ENCODE results near the gene SMKR1. TPM values are rescaled to one million over a fixed set of nuclear protein-coding genes. Genes with fewer than 3 reads are reported as not detected.

SMKR1 gene
- total RNA-seq, 1 donor from 2014 or later, result 1.5 TPM

DNA sequence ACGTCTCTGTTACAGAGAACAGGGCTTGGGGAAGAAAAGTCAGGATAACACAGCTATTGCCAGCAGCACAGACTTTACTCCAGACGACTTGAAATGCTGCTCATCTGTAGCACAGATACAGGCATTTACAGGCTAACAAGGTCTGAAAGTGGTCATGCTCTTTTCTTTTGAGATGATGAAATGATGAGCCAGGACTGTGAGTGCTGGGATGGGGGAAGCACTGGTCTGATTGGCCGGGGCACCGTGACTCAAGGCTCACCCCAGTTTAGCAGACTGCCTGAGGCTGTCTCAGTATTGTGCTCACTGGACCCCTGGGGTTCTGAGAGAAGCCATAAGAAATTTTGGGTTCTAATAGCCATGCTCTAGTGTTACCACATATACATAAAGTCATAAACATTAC, 12.4 kb downstream of the SMKR1 start:
- no peaks in the 10 kb centered on the region for H3K9me3 Mint-ChIP-seq
- peaks cover 13% of the 10 kb centered on the region for H3K27me3 Mint-ChIP-seq
- no peaks in the 10 kb centered on the region for H3K36me3 Mint-ChIP-seq
- H3K4me3 Mint-ChIP-seq, result no peak overlapping the region
- no peak overlapping the region for H3K27ac Mint-ChIP-seq
- no peaks in the 10 kb centered on the region for H3K4me1 Mint-ChIP-seq (ENCODE audit: unreplicated experiment)
- TF ChIP-seq, protein P1, sequence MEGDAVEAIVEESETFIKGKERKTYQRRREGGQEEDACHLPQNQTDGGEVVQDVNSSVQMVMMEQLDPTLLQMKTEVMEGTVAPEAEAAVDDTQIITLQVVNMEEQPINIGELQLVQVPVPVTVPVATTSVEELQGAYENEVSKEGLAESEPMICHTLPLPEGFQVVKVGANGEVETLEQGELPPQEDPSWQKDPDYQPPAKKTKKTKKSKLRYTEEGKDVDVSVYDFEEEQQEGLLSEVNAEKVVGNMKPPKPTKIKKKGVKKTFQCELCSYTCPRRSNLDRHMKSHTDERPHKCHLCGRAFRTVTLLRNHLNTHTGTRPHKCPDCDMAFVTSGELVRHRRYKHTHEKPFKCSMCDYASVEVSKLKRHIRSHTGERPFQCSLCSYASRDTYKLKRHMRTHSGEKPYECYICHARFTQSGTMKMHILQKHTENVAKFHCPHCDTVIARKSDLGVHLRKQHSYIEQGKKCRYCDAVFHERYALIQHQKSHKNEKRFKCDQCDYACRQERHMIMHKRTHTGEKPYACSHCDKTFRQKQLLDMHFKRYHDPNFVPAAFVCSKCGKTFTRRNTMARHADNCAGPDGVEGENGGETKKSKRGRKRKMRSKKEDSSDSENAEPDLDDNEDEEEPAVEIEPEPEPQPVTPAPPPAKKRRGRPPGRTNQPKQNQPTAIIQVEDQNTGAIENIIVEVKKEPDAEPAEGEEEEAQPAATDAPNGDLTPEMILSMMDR (conservative IDR thresholded peaks at IDR 0.05), result no peak
- DNase-seq (ENCODE audit: extremely low spot score, unreplicated experiment), result no peak

DNA sequence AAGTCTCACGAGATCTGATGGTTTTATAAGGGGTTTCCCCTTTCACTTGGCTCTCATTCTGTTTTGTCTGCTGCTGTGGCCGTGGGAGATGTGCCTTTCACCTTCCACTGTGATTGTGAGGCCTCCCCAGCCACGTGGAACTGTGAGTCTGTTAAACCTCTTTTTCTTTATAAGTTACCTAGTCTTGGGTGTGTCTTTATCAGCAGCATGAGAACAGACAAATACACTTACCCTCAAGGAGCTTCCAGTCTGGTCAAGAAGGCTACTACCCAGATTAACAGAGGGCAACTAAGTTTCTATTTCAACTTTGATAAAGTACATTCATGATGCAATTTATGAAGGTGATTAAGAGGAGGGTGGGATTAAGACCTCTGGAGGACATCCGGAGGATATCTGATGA, 13.1 kb downstream of the SMKR1 start:
- H3K9me3 Mint-ChIP-seq, result no peaks in the 10 kb centered on the region
- TF ChIP-seq, protein P1 (conservative IDR thresholded peaks at IDR 0.05), result no peak
- no peak for DNase-seq (ENCODE audit: extremely low spot score, unreplicated experiment)

DNA sequence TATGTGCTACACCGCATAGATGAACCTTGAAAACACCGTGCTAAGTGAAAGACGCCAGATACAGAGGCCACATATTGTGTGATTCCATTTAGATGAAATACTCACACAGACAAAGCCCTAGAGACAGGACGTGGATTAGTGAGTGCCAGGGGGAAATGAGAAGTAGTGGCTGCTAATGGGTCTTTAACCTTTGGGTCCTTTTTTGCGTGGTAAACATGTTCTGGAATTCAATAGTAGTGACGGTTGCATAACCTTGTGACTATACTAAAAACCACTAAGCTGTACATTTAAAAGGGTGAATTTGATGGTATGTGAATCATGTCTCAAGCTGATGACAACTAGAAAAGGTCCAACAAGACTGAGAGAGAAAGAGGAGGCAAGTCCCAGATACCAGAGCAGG, 15.6 kb downstream of the SMKR1 start:
- no peaks in the 10 kb centered on the region for H3K4me1 Mint-ChIP-seq (ENCODE audit: unreplicated experiment)
- peaks cover 18% of the 10 kb centered on the region for H3K27me3 Mint-ChIP-seq
- no peaks in the 10 kb centered on the region for H3K9me3 Mint-ChIP-seq

More for the DNA sequence above, 13.1 kb downstream of the SMKR1 start:
- Mint-ChIP-seq H3K27me3 (peaks cover 8% of the 10 kb centered on the region), H3K4me1 (ENCODE audit: unreplicated experiment) (no peaks in the 10 kb centered on the region), H3K27ac (no peak overlapping the region), H3K4me3 (no peak overlapping the region), H3K36me3 (no peaks in the 10 kb centered on the region)

DNA sequence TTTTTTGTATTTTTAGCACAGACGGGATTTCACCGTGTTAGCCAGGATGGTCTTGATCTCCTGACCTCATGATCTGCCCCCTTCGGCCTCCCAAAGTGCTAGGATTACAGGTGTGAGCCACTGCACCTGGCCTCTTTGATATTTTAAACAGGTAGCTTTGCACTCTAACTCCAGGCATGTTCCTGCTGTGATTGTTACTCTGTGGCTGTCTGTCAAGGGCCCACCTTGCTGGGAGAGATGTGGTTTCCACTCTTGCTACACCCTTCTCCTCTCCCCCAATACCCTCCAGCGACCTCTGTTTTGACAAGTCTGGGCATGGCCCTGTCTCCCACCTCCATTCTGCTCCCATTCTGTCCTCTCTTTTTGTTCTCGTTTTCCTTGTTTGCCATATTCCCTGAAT, 17.1 kb downstream of the SMKR1 start:
- DNase-seq (ENCODE audit: extremely low spot score, unreplicated experiment), result no peak
- TF ChIP-seq, protein P1 (conservative IDR thresholded peaks at IDR 0.05), result no peak
- no peaks in the 10 kb centered on the region for H3K9me3 Mint-ChIP-seq
- peaks cover 18% of the 10 kb centered on the region for H3K27me3 Mint-ChIP-seq
- H3K27ac Mint-ChIP-seq, result no peak overlapping the region
- H3K4me1 Mint-ChIP-seq (ENCODE audit: unreplicated experiment), result no peaks in the 10 kb centered on the region
- H3K4me3 Mint-ChIP-seq, result no peak overlapping the region
- H3K36me3 Mint-ChIP-seq, result no peaks in the 10 kb centered on the region

More for the DNA sequence above, 15.6 kb downstream of the SMKR1 start:
- TF ChIP-seq, protein P1 (conservative IDR thresholded peaks at IDR 0.05), result no peak
- Mint-ChIP-seq H3K4me3 (no peak overlapping the region), H3K36me3 (no peaks in the 10 kb centered on the region), H3K27ac (no peak overlapping the region)
- DNase-seq (ENCODE audit: extremely low spot score, unreplicated experiment), result no peak

DNA sequence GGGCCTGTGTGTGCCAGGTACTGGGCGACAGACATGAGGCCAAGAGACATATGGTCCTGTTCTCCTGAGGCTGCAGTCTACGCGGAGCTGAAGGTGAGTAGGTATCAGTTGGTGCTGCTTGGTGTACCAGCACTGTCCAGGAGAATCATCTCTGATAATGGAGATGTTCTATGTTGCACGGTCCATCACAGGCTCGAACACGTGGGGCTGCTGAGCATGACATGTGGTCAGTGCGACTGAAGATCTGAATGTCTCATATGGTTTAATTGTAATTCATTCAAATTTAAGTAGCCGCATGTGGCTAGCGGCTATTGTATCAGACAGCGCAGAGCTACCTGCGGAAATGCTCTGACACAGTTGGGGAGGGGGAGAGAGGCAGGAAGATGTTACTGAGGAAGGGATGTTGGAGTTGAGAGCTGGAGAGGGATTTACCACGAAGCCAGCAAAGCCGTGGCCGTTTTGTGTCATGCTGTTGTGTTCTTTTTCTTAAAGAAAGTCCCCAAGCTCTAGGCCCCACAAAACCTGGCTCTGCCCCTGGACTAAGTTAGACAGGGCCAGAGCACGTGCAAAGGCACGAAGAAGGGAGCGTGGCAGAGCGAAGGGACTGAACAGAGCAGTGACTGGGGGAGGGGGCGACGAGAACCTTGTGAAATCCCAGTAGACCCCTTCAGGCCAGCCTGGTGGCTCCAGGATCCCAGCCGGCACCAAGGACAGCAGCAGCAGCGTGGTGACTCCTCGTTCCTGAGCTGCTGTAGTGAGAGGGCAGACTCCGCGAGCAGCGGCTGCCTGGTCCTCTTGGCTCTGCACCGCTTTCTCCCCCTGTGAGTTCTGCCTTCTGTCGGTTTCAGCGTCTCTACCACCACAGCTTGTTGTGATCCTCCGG, 20.0 kb downstream of the SMKR1 start:
- H3K27ac Mint-ChIP-seq, result no peak overlapping the region
- H3K4me3 Mint-ChIP-seq, result no peak overlapping the region
- no peaks in the 10 kb centered on the region for H3K36me3 Mint-ChIP-seq
- H3K27me3 Mint-ChIP-seq, result peaks cover 26% of the 10 kb centered on the region
- DNase-seq (ENCODE audit: extremely low spot score, unreplicated experiment), result no peak
- no peaks in the 10 kb centered on the region for H3K9me3 Mint-ChIP-seq
- no peaks in the 10 kb centered on the region for H3K4me1 Mint-ChIP-seq (ENCODE audit: unreplicated experiment)
- TF ChIP-seq, protein P1 (conservative IDR thresholded peaks at IDR 0.05), result no peak
